Loucy (cell line): Measurements from ENCODE around the gene IGSF9B.

Experiments
- H2AFZ ChIP-seq: fragments of 200-600 bp; sonication (generic); 2 replicates; pipeline ENCODE4 v1.6.0; 2016; ENCODE audit warnings: antibody characterized with exemption, mild to moderate bottlenecking, low read length, moderate library complexity
- H3F3A ChIP-seq: fragments of 200-600 bp; 2 replicates; pipeline ENCODE4 v1.6.0; 2016; ENCODE audit warnings: antibody characterized with exemption, low read depth, mild to moderate bottlenecking
- H3K27me3 ChIP-seq: fragments of 200-600 bp; sonication (generic); 2 replicates; pipeline ENCODE4 v1.6.1; 2014; ENCODE audit warnings: low read length, mild to moderate bottlenecking; ENCODE audit not compliant: insufficient read depth, poor library complexity, severe bottlenecking
- H3K36me3 ChIP-seq: fragments of 200-600 bp; sonication (generic); 2 replicates; pipeline ENCODE4 v1.6.1; 2016; ENCODE audit warnings: low read length; ENCODE audit not compliant: insufficient read depth
- H3K4me1 ChIP-seq: fragments of 200-600 bp; sonication (generic); 2 replicates; pipeline ENCODE4 v1.5.1; 2014; ENCODE audit warnings: low read length, mild to moderate bottlenecking; ENCODE audit not compliant: insufficient read depth, poor library complexity, severe bottlenecking
- H3K4me2 ChIP-seq: fragments of 200-600 bp; sonication (generic); 2 replicates; pipeline ENCODE4 v1.6.0; 2014; ENCODE audit warnings: antibody characterized with exemption, low read length, low read depth, mild to moderate bottlenecking; ENCODE audit not compliant: poor library complexity, severe bottlenecking
- H3K4me3 ChIP-seq: fragments of 200-600 bp; sonication (generic); 2 replicates; pipeline ENCODE4 v1.5.1; 2014; ENCODE audit warnings: low read length, mild to moderate bottlenecking, mixed read lengths; ENCODE audit not compliant: poor library complexity, severe bottlenecking
- H3K79me2 ChIP-seq: fragments of 200-600 bp; sonication (generic); 2 replicates; pipeline ENCODE4 v1.6.1; 2014; ENCODE audit warnings: low read length; ENCODE audit not compliant: insufficient read depth
- H3K9ac ChIP-seq: fragments of 200-600 bp; sonication (generic); 2 replicates; pipeline ENCODE4 v1.6.0; 2014; ENCODE audit warnings: mild to moderate bottlenecking, low read depth, low read length, moderate library complexity; ENCODE audit not compliant: poor library complexity, severe bottlenecking
- H3K9me2 ChIP-seq: fragments of 200-600 bp; sonication (generic); replicated peaks from 2 replicates; pipeline ENCODE4 v1.6.1; 2016; ENCODE audit warnings: low read depth, low read length, mixed read lengths
- H3K9me3 ChIP-seq: fragments of 200-600 bp; sonication (generic); 2 replicates; pipeline ENCODE4 v1.6.1; 2014; ENCODE audit warnings: mild to moderate bottlenecking, antibody characterized with exemption, low read length, low read depth; ENCODE audit not compliant: insufficient read depth
- H4K20me1 ChIP-seq: fragments of 200-600 bp; sonication (generic); 2 replicates; pipeline ENCODE4 v1.6.0; 2014; ENCODE audit warnings: antibody characterized with exemption, low read length, mild to moderate bottlenecking; ENCODE audit not compliant: insufficient read depth, poor library complexity, severe bottlenecking
- CTCF ChIP-seq: fragments of 200-600 bp; sonication (generic); conservative IDR thresholded peaks from 2 replicates; pipeline ENCODE4 v1.5.1; 2014; ENCODE audit warnings: mild to moderate bottlenecking, antibody characterized with exemption, low read length
- EZH2phosphoT487 ChIP-seq: fragments of 200-600 bp; IDR thresholded peaks from 2 replicates; pipeline ENCODE4 v1.6.1; 2018; ENCODE audit warnings: antibody characterized with exemption, mild to moderate bottlenecking, moderate library complexity, borderline replicate concordance

Gene IGSF9B

GRCh38 chr11:133901999-133902398, 54.8 kb downstream of the IGSF9B start:
- H3F3A ChIP-seq: no peaks in the 10 kb centered on the region
- H3K79me2 ChIP-seq: no peaks in the 10 kb centered on the region
- H3K9me2 ChIP-seq: no peaks in the 10 kb centered on the region
- no peak overlapping the region for H3K9ac ChIP-seq
- TF ChIP-seq CTCF (no peak), EZH2phosphoT487 (no peak)
- peaks cover 18% of the 10 kb centered on the region; the same call in 1 of the 2 replicates for H3K9me3 ChIP-seq
- H4K20me1 ChIP-seq: no peaks in the 10 kb centered on the region
- H2AFZ ChIP-seq: no peak overlapping the region
- H3K36me3 ChIP-seq: no peaks in the 10 kb centered on the region
- H3K27me3 ChIP-seq: no peaks in the 10 kb centered on the region
- H3K4me2 ChIP-seq: no peak overlapping the region
- H3K4me3 ChIP-seq: no peak overlapping the region
- H3K4me1 ChIP-seq: no peaks in the 10 kb centered on the region

DNA sequence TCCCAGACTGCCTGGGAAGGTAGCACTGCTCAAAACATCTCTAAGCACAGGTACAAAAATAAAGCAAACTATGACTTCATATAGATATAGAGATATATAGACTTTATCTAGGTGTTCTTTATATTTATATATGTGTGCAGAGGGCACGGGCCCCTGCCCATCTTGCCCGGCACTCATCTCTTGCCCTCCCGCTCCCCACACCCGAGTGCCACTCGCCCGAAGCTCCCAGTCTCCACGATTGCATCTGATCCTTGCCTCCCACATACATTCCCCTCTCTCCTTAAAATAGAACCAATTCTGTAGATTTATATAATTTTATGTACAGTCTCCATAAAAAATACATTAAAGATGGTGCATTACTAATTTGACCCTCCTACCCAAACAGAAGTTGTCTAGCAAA, 55.5 kb downstream of the IGSF9B start:
- H3F3A ChIP-seq: no peaks in the 10 kb centered on the region
- H3K36me3 ChIP-seq: no peaks in the 10 kb centered on the region
- no peak overlapping the region for H3K4me3 ChIP-seq
- no peaks in the 10 kb centered on the region for H4K20me1 ChIP-seq
- no peaks in the 10 kb centered on the region for H3K27me3 ChIP-seq
- TF ChIP-seq CTCF (no peak), EZH2phosphoT487 (no peak)
- no peaks in the 10 kb centered on the region for H3K79me2 ChIP-seq
- H3K9ac ChIP-seq: no peak overlapping the region
- H3K9me2 ChIP-seq: no peaks in the 10 kb centered on the region
- no peak overlapping the region for H3K4me2 ChIP-seq
- peaks cover 14% of the 10 kb centered on the region; the same call in 1 of the 2 replicates for H3K9me3 ChIP-seq
- H3K4me1 ChIP-seq: no peaks in the 10 kb centered on the region
- no peak overlapping the region for H2AFZ ChIP-seq

GRCh38 chr11:133900176-133901105, 56.3 kb downstream of the IGSF9B start:
- Histone ChIP-seq H3K4me3 (no peak overlapping the region), H3K9me3 (peaks cover 11% of the 10 kb centered on the region; the same call in 1 of the 2 replicates), H3K9ac (no peak overlapping the region), H3F3A (no peaks in the 10 kb centered on the region), H3K4me2 (no peak overlapping the region), H3K36me3 (no peaks in the 10 kb centered on the region), H2AFZ (no peak overlapping the region), H3K9me2 (no peaks in the 10 kb centered on the region), H3K4me1 (no peaks in the 10 kb centered on the region), H4K20me1 (no peaks in the 10 kb centered on the region), H3K79me2 (no peaks in the 10 kb centered on the region), H3K27me3 (no peaks in the 10 kb centered on the region)
- TF ChIP-seq CTCF (no peak), EZH2phosphoT487 (no peak)
